Measurements from ENCODE around the gene TFDP1. TPM values are rescaled to one million over a fixed set of nuclear protein-coding genes. Genes with fewer than 3 reads are reported as not detected.

The TFDP1 gene
- total and polyA plus RNA-seq, 4 donors, result 17.4 to 36.6 (median 33.1) TPM

- DNase-seq, result no peak
- no peak for ATAC-seq (ENCODE audit: low FRiP score)
- H3K36me3 ChIP-seq (ENCODE audit: control insufficient read depth in 1 of 2, insufficient read depth in 2 of 2, low read length in 1 of 2), result peaks cover 2 to 12% of the 10 kb centered on the region in 2 donors
- no peaks in the 10 kb centered on the region for H3K27me3 ChIP-seq (ENCODE audit: control insufficient read depth in 1 of 2, insufficient read depth in 2 of 2, low read length in 1 of 2)
- H3K9me3 ChIP-seq (ENCODE audit: control insufficient read depth, low read length), result no peaks in the 10 kb centered on the region
- no peaks in the 10 kb centered on the region for H3K4me1 ChIP-seq (ENCODE audit: control insufficient read depth in 1 of 2, insufficient read depth in 2 of 2, low read length in 2 of 2)
- 79 to 94% methylated on average over 4 of the region's 4 CpGs for WGBS, 2 donors
- H3K27ac ChIP-seq (ENCODE audit: low read depth in 1 of 2, low read length in 2 of 2), result no peak overlapping the region
- intact Hi-C loops (cut with DNase I), result no loop called here
- H3K4me3 ChIP-seq (ENCODE audit: low read length in 2 of 2), result no peak overlapping the region
These were observed 29.4 kb upstream of the TFDP1 start for GRCh38 chr13:113555141-113555540.

GRCh38 chr13:113557013-113557412 is 27.5 kb upstream of the TFDP1 start:
- peaks cover 0 to 7% of the 10 kb centered on the region in 2 donors for H3K36me3 ChIP-seq (ENCODE audit: control insufficient read depth in 1 of 2, insufficient read depth in 2 of 2, low read length in 1 of 2)
- DNase-seq (no peak), ATAC-seq (ENCODE audit: low FRiP score) (peak; percentile 10)
- H3K4me1 ChIP-seq (ENCODE audit: control insufficient read depth in 1 of 2, insufficient read depth in 2 of 2, low read length in 2 of 2), result no peaks in the 10 kb centered on the region
- intact Hi-C loops (cut with DNase I), result no loop called here
- no peaks in the 10 kb centered on the region for H3K9me3 ChIP-seq (ENCODE audit: control insufficient read depth, low read length)
- H3K27ac ChIP-seq (ENCODE audit: low read depth in 1 of 2, low read length in 2 of 2), result no peak overlapping the region
- H3K27me3 ChIP-seq (ENCODE audit: control insufficient read depth in 1 of 2, insufficient read depth in 2 of 2, low read length in 1 of 2), result no peaks in the 10 kb centered on the region
- WGBS, 2 donors, result 93 to 95% methylated on average over 5 of the region's 5 CpGs
- no peak overlapping the region for H3K4me3 ChIP-seq (ENCODE audit: low read length in 2 of 2)

- H3K36me3 ChIP-seq (ENCODE audit: control insufficient read depth in 1 of 2, insufficient read depth in 2 of 2, low read length in 1 of 2), result peaks cover 0 to 2% of the 10 kb centered on the region in 2 donors
- no peaks in the 10 kb centered on the region for H3K27me3 ChIP-seq (ENCODE audit: control insufficient read depth in 1 of 2, insufficient read depth in 2 of 2, low read length in 1 of 2)
- no peaks in the 10 kb centered on the region for H3K9me3 ChIP-seq (ENCODE audit: control insufficient read depth, low read length)
- intact Hi-C loops (cut with DNase I), result no loop called here
- no peak for ATAC-seq (ENCODE audit: low FRiP score)
- H3K4me1 ChIP-seq (ENCODE audit: control insufficient read depth in 1 of 2, insufficient read depth in 2 of 2, low read length in 2 of 2), result no peaks in the 10 kb centered on the region
- no peak overlapping the region for H3K27ac ChIP-seq (ENCODE audit: low read depth in 1 of 2, low read length in 2 of 2)
- no peak for DNase-seq
- WGBS, 2 donors, result 81 to 87% methylated on average over 6 of the region's 6 CpGs
- H3K4me3 ChIP-seq (ENCODE audit: low read length in 2 of 2), result no peak overlapping the region
These were observed 26.1 kb upstream of the TFDP1 start for GRCh38 chr13:113558461-113558860.

- Histone ChIP-seq H3K27me3 (ENCODE audit: control insufficient read depth in 1 of 2, insufficient read depth in 2 of 2, low read length in 1 of 2) (no peaks in the 10 kb centered on the region), H3K36me3 (ENCODE audit: control insufficient read depth in 1 of 2, insufficient read depth in 2 of 2, low read length in 1 of 2) (no peaks in the 10 kb centered on the region), H3K4me1 (ENCODE audit: control insufficient read depth in 1 of 2, insufficient read depth in 2 of 2, low read length in 2 of 2) (no peaks in the 10 kb centered on the region), H3K4me3 (ENCODE audit: low read length in 2 of 2) (no peak overlapping the region), H3K9me3 (ENCODE audit: control insufficient read depth, low read length) (no peaks in the 10 kb centered on the region), H3K27ac (ENCODE audit: low read depth in 1 of 2, low read length in 2 of 2) (no peak overlapping the region)
- WGBS, 2 donors, result 81 to 94% methylated on average over 7 of the region's 7 CpGs
- ATAC-seq (ENCODE audit: low FRiP score), result no peak
- intact Hi-C loops (cut with DNase I), result no loop called here
- no peak for DNase-seq
These were observed 25.5 kb upstream of the TFDP1 start for GRCh38 chr13:113559061-113559460.

GRCh38 chr13:113559901-113560644 is 24.5 kb upstream of the TFDP1 start:
- ATAC-seq (ENCODE audit: low FRiP score), result no peak
- 81 to 82% methylated on average over 49 to 56 of the region's 56 CpGs for WGBS, 2 donors
- H3K9me3 ChIP-seq (ENCODE audit: control insufficient read depth, low read length), result no peaks in the 10 kb centered on the region
- H3K27ac ChIP-seq (ENCODE audit: low read depth in 1 of 2, low read length in 2 of 2), result no peak overlapping the region
- H3K36me3 ChIP-seq (ENCODE audit: control insufficient read depth in 1 of 2, insufficient read depth in 2 of 2, low read length in 1 of 2), result no peaks in the 10 kb centered on the region
- H3K4me1 ChIP-seq (ENCODE audit: control insufficient read depth in 1 of 2, insufficient read depth in 2 of 2, low read length in 2 of 2), result no peaks in the 10 kb centered on the region
- no peak for DNase-seq
- intact Hi-C loops (cut with DNase I), result no loop called here
- no peak overlapping the region for H3K4me3 ChIP-seq (ENCODE audit: low read length in 2 of 2)
- no peaks in the 10 kb centered on the region for H3K27me3 ChIP-seq (ENCODE audit: control insufficient read depth in 1 of 2, insufficient read depth in 2 of 2, low read length in 1 of 2)

GRCh38 chr13:113560645-113561416 is 23.7 kb upstream of the TFDP1 start:
- no peaks in the 10 kb centered on the region for H3K4me1 ChIP-seq (ENCODE audit: control insufficient read depth in 1 of 2, insufficient read depth in 2 of 2, low read length in 2 of 2)
- no peaks in the 10 kb centered on the region for H3K36me3 ChIP-seq (ENCODE audit: control insufficient read depth in 1 of 2, insufficient read depth in 2 of 2, low read length in 1 of 2)
- no peaks in the 10 kb centered on the region for H3K9me3 ChIP-seq (ENCODE audit: control insufficient read depth, low read length)
- 77 to 82% methylated on average over 18 of the region's 18 CpGs for WGBS, 2 donors
- DNase-seq, result no peak
- no peaks in the 10 kb centered on the region for H3K27me3 ChIP-seq (ENCODE audit: control insufficient read depth in 1 of 2, insufficient read depth in 2 of 2, low read length in 1 of 2)
- no peak overlapping the region for H3K4me3 ChIP-seq (ENCODE audit: low read length in 2 of 2)
- no peak for ATAC-seq (ENCODE audit: low FRiP score)
- intact Hi-C loops (cut with DNase I), result no loop called here
- no peak overlapping the region for H3K27ac ChIP-seq (ENCODE audit: low read depth in 1 of 2, low read length in 2 of 2)

- Histone ChIP-seq H3K4me3 (ENCODE audit: low read length in 2 of 2) (no peak overlapping the region), H3K27me3 (ENCODE audit: control insufficient read depth in 1 of 2, insufficient read depth in 2 of 2, low read length in 1 of 2) (no peaks in the 10 kb centered on the region), H3K4me1 (ENCODE audit: control insufficient read depth in 1 of 2, insufficient read depth in 2 of 2, low read length in 2 of 2) (no peaks in the 10 kb centered on the region), H3K36me3 (ENCODE audit: control insufficient read depth in 1 of 2, insufficient read depth in 2 of 2, low read length in 1 of 2) (no peaks in the 10 kb centered on the region), H3K27ac (ENCODE audit: low read depth in 1 of 2, low read length in 2 of 2) (no peak overlapping the region), H3K9me3 (ENCODE audit: control insufficient read depth, low read length) (no peaks in the 10 kb centered on the region)
- intact Hi-C loops (cut with DNase I), result no loop called here
- DNase-seq, result no peak
- no peak for ATAC-seq (ENCODE audit: low FRiP score)
- 90 to 93% methylated on average over 19 of the region's 19 CpGs for WGBS, 2 donors
These were observed 23.0 kb upstream of the TFDP1 start for GRCh38 chr13:113561417-113562084.

GRCh38 chr13:113562085-113562749 is 22.3 kb upstream of the TFDP1 start:
- intact Hi-C loops (cut with DNase I), result no loop called here
- WGBS, 2 donors, result 8 to 10% methylated on average over 14 of the region's 14 CpGs
- H3K4me1 ChIP-seq (ENCODE audit: control insufficient read depth in 1 of 2, insufficient read depth in 2 of 2, low read length in 2 of 2), result no peaks in the 10 kb centered on the region
- DNase-seq (no peak), ATAC-seq (ENCODE audit: low FRiP score) (peak; percentile 66)
- H3K27ac ChIP-seq (ENCODE audit: low read depth in 1 of 2, low read length in 2 of 2), result no peak overlapping the region
- H3K27me3 ChIP-seq (ENCODE audit: control insufficient read depth in 1 of 2, insufficient read depth in 2 of 2, low read length in 1 of 2), result no peaks in the 10 kb centered on the region
- no peaks in the 10 kb centered on the region for H3K9me3 ChIP-seq (ENCODE audit: control insufficient read depth, low read length)
- no peaks in the 10 kb centered on the region for H3K36me3 ChIP-seq (ENCODE audit: control insufficient read depth in 1 of 2, insufficient read depth in 2 of 2, low read length in 1 of 2)
- H3K4me3 ChIP-seq (ENCODE audit: low read length in 2 of 2), result no peak overlapping the region
